ENCODE data around the gene PEAR1.

Gene PEAR1

GRCh38 chr1:156943756-156944155 is 50.2 kb downstream of the PEAR1 start:
- H3K36me3 ChIP-seq: peaks cover 100% of the 10 kb centered on the region

GRCh38 chr1:156944268-156944667 is 50.8 kb downstream of the PEAR1 start:
- DNase-seq: no peak
- no peak overlapping the region for H3K4me3 ChIP-seq (ENCODE audit: low read depth, low read length)
- H3K9me3 ChIP-seq (ENCODE audit: severe bottlenecking): no peaks in the 10 kb centered on the region
- no peaks in the 10 kb centered on the region for H3K27me3 ChIP-seq (ENCODE audit: insufficient read depth, low read depth, severe bottlenecking)
- peaks cover 100% of the 10 kb centered on the region for H3K36me3 ChIP-seq
- H3K27ac ChIP-seq: no peak overlapping the region
- TF ChIP-seq CTCF (IDR thresholded peaks at IDR 0.05; ENCODE audit: low read depth, low read length): no peak

More at GRCh38 chr1:156943756-156944155, 50.2 kb downstream of the PEAR1 start:
- TF ChIP-seq CTCF (IDR thresholded peaks at IDR 0.05; ENCODE audit: low read depth, low read length): no peak
- DNase-seq: no peak
- H3K27ac ChIP-seq: no peak overlapping the region
- no peaks in the 10 kb centered on the region for H3K9me3 ChIP-seq (ENCODE audit: severe bottlenecking)
- H3K27me3 ChIP-seq (ENCODE audit: insufficient read depth, low read depth, severe bottlenecking): no peaks in the 10 kb centered on the region
- H3K4me3 ChIP-seq (ENCODE audit: low read depth, low read length): no peak overlapping the region

- H3K36me3 ChIP-seq: peaks cover 99% of the 10 kb centered on the region
- no peak overlapping the region for H3K4me3 ChIP-seq (ENCODE audit: low read depth, low read length)
- H3K9me3 ChIP-seq (ENCODE audit: severe bottlenecking): no peaks in the 10 kb centered on the region
- TF ChIP-seq CTCF (IDR thresholded peaks at IDR 0.05; ENCODE audit: low read depth, low read length): no peak
- no peaks in the 10 kb centered on the region for H3K27me3 ChIP-seq (ENCODE audit: insufficient read depth, low read depth, severe bottlenecking)
- DNase-seq: no peak
- no peak overlapping the region for H3K27ac ChIP-seq
Measured at GRCh38 chr1:156944848-156945247, 51.3 kb downstream of the PEAR1 start.

- no peak overlapping the region for H3K4me3 ChIP-seq (ENCODE audit: low read depth, low read length)
- no peak overlapping the region for H3K27ac ChIP-seq
- H3K27me3 ChIP-seq (ENCODE audit: insufficient read depth, low read depth, severe bottlenecking): no peaks in the 10 kb centered on the region
- no peaks in the 10 kb centered on the region for H3K9me3 ChIP-seq (ENCODE audit: severe bottlenecking)
- no peak for TF ChIP-seq CTCF (IDR thresholded peaks at IDR 0.05; ENCODE audit: low read depth, low read length)
- H3K36me3 ChIP-seq: peaks cover 98% of the 10 kb centered on the region
- DNase-seq: no peak
Measured at GRCh38 chr1:156945881-156946661, 52.6 kb downstream of the PEAR1 start.

GRCh38 chr1:156947127-156947526 is 53.6 kb downstream of the PEAR1 start:
- peaks cover 98% of the 10 kb centered on the region for H3K36me3 ChIP-seq
- DNase-seq: no peak

More at GRCh38 chr1:156947127-156947526, 53.6 kb downstream of the PEAR1 start:
- TF ChIP-seq CTCF (IDR thresholded peaks at IDR 0.05; ENCODE audit: low read depth, low read length): no peak
- Histone ChIP-seq H3K27ac (no peak overlapping the region), H3K27me3 (ENCODE audit: insufficient read depth, low read depth, severe bottlenecking) (no peaks in the 10 kb centered on the region), H3K9me3 (ENCODE audit: severe bottlenecking) (no peaks in the 10 kb centered on the region), H3K4me3 (ENCODE audit: low read depth, low read length) (no peak overlapping the region)
